ENCODE results near the gene SERPINE1.

DNA sequence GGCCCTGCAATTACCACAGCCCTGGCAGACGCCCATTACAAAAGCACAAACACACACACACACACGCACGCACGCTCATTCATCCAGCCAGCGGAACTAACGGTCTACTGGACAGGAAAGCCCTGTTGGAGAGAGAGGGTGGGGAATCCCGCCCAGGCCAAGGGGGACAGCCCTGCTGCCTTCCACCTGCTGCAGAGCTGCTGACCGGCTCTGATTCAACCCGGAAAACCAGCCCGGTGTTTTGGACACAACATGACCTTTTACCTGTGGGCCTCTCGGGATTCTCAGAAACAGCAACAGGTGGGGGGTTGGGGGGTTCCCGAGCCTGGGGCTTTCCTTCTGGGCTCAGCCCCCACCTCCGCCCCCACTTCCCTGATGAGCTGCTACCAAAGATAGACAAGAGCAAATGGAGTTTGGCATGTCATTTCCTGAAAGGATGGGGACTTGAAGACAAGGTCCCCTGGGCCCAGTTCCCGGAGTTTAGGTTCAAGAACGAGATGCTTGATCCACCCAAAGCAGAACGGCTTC is 18.5 kb upstream of the SERPINE1 start:
- TF ChIP-seq, protein P1, sequence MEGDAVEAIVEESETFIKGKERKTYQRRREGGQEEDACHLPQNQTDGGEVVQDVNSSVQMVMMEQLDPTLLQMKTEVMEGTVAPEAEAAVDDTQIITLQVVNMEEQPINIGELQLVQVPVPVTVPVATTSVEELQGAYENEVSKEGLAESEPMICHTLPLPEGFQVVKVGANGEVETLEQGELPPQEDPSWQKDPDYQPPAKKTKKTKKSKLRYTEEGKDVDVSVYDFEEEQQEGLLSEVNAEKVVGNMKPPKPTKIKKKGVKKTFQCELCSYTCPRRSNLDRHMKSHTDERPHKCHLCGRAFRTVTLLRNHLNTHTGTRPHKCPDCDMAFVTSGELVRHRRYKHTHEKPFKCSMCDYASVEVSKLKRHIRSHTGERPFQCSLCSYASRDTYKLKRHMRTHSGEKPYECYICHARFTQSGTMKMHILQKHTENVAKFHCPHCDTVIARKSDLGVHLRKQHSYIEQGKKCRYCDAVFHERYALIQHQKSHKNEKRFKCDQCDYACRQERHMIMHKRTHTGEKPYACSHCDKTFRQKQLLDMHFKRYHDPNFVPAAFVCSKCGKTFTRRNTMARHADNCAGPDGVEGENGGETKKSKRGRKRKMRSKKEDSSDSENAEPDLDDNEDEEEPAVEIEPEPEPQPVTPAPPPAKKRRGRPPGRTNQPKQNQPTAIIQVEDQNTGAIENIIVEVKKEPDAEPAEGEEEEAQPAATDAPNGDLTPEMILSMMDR (IDR thresholded peaks at IDR 0.05), result no peak
- no peak for TF ChIP-seq POLR2A (IDR thresholded peaks at IDR 0.05)

Data from Peyer's patch (tissue), 4 donors.